Neutrophil (primary cell): ENCODE results near the gene DCUN1D5.

Source experiments
- H3K27ac ChIP-seq: fragments of 200-600 bp; sonication (generic); 2 replicates; pipeline ENCODE4 v1.5.1; 2016; ENCODE audit warnings: mild to moderate bottlenecking, moderate library complexity
- H3K27me3 ChIP-seq: fragments of 200-600 bp; sonication (generic); 2 replicates; pipeline ENCODE4 v1.6.0; 2016; ENCODE audit warnings: mild to moderate bottlenecking
- H3K36me3 ChIP-seq: fragments of 200-600 bp; sonication (generic); 2 replicates; pipeline ENCODE4 v1.5.1; 2017
- H3K4me1 ChIP-seq, 2 experiments: fragments of 200-600 bp in 1 of 2; sonication (generic) in 1 of 2; 1 replicate in 1 of 2; 2 replicates in 1 of 2; pipeline versions ENCODE4 v1.5.1 to v1.6.1; 2013 to 2016; ENCODE audit warnings: low read depth in 1 of 2, low read length in 1 of 2, mild to moderate bottlenecking in 1 of 2, moderate library complexity in 1 of 2; ENCODE audit not compliant: control insufficient read depth in 1 of 2, insufficient read depth in 1 of 2
- H3K4me3 ChIP-seq, 2 experiments: fragments of 200-600 bp in 1 of 2; sonication (generic) in 1 of 2; 1 replicate in 1 of 2; 2 replicates in 1 of 2; pipeline ENCODE4 v1.5.1; 2013 to 2016; ENCODE audit warnings: low read depth in 1 of 2, low read length in 1 of 2, mild to moderate bottlenecking in 1 of 2, moderate library complexity in 1 of 2
- H3K9me3 ChIP-seq: fragments of 200-600 bp; sonication (generic); 2 replicates; pipeline ENCODE4 v1.5.1; 2016
- TF ChIP-seq, protein P1 (sequence below): fragments of 200-600 bp; sonication (generic); IDR thresholded peaks from 2 replicates; pipeline ENCODE4 v1.5.1; 2016; ENCODE audit warnings: antibody characterized with exemption

DCUN1D5 gene

DNA sequence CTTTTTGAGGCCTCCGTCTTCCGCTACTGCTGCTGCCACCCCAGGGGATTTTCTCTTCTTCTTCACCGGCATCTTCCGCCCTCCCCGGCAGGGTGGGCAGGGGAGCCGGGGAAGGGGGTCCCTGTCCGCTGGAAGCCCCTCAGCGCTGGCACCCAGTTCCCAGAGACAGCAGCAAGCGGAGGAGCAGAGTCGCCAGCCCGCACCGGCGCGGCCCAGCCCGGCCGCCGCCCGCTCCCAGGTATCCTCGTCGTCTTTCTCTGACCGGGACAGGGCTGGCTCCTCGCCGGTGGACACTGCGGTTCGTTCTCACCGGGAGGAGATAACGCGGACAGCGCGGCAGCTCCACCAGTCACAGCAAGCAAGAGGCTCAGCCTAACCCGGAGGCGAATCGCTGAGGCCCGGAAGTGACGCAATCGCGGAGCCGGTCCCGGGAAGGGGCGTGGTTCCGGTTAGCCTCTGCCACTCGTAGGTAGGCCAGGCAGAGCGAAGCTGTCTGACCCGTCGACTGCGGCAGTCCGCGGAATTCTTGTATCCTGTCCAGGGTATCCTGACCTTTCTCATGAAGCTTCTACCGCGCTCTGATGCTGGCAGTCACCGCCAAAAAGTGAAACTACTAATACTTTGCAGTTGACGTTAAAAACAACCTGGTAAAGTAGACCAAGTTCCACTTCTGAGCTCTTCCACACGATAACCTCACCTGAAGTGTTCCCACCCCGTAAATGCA is at the start of gene DCUN1D5:
DCUN1D5 (minus strand) TSS at position 360 of the 724 bp plus-strand sequence; CDS start at position 72, 288 bp downstream.
- Histone ChIP-seq H3K4me1 (peaks cover 18 to 20% of the 10 kb centered on the region in 2 experiments), H3K36me3 (peaks cover 6% of the 10 kb centered on the region), H3K27ac (peak within 1 kb of the TSS; percentile 78), H3K4me3 (peak within 1 kb of the TSS; percentile 79 to 93), H3K9me3 (no peaks in the 10 kb centered on the region), H3K27me3 (peaks cover 42% of the 10 kb centered on the region)
- TF ChIP-seq, protein P1, sequence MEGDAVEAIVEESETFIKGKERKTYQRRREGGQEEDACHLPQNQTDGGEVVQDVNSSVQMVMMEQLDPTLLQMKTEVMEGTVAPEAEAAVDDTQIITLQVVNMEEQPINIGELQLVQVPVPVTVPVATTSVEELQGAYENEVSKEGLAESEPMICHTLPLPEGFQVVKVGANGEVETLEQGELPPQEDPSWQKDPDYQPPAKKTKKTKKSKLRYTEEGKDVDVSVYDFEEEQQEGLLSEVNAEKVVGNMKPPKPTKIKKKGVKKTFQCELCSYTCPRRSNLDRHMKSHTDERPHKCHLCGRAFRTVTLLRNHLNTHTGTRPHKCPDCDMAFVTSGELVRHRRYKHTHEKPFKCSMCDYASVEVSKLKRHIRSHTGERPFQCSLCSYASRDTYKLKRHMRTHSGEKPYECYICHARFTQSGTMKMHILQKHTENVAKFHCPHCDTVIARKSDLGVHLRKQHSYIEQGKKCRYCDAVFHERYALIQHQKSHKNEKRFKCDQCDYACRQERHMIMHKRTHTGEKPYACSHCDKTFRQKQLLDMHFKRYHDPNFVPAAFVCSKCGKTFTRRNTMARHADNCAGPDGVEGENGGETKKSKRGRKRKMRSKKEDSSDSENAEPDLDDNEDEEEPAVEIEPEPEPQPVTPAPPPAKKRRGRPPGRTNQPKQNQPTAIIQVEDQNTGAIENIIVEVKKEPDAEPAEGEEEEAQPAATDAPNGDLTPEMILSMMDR, result no peak

DNA sequence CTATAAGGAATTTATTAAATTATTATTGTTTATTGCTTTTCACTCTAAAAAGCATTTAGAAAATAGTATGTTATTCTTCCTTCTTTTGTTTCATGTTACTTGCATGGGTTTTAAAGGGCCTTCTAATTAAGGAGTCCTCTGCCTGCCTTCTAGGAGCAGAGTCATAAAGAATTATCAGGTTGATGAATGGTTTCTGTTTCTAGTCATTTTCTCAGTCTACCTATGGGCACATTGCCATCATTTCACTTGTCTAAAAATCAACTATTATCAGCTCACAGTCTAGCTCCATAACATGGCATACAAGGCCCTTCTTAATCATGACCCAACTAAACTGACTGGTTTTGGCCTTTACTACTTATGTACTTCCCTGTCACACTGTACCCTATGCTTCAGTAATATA is 33.5 kb upstream of the DCUN1D5 start:
- Histone ChIP-seq H3K36me3 (no peaks in the 10 kb centered on the region), H3K27me3 (no peaks in the 10 kb centered on the region), H3K4me1 (no peaks in the 10 kb centered on the region), H3K9me3 (no peaks in the 10 kb centered on the region), H3K27ac (no peak overlapping the region), H3K4me3 (no peak overlapping the region)
- TF ChIP-seq, protein P1, result no peak

DNA sequence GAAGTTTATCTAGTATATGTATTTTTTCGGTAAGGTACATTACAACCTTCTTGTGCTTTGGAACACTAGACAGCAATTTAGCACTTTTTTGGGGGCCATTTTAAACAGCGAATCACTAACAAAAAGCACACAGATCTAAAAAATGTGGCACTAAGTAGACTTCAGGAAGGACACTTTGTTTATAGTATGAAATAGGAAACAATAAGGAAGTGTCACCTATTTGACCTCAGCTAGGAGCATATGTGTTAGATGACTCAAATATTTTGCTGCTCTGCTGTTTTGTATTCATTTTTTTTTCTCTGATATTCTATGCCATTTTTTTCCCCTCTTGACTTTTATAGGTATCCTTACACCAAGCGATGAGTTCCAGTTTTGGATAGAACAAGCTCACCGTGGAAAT is 22.9 kb upstream of the DCUN1D5 start:
- H3K27me3 ChIP-seq, result peaks cover 31% of the 10 kb centered on the region
- no peaks in the 10 kb centered on the region for H3K4me1 ChIP-seq
- no peaks in the 10 kb centered on the region for H3K36me3 ChIP-seq
- TF ChIP-seq, protein P1, result no peak
- H3K9me3 ChIP-seq, result no peaks in the 10 kb centered on the region
- no peak overlapping the region for H3K4me3 ChIP-seq
- H3K27ac ChIP-seq, result no peak overlapping the region

DNA sequence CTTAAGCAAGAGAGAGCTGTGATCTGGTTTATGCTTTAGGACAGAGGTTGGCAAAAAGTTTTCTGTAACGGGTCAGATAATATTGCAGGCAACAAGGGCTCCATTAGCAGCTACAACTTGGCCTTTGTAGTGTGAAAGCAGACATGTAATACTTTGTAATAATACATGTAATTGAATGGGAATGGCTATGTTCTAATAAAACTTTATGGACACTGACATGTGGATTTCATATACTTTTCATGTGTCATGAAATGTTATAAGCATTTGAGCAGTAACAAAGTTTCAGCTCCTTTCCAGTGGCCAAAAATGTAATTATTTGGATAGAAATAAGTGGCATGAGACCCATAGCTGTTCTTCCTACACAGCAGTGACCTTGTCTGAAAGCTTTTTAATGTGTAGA is 20.4 kb upstream of the DCUN1D5 start:
- Histone ChIP-seq H3K4me1 (peaks cover 8 to 14% of the 10 kb centered on the region in 2 experiments), H3K36me3 (no peaks in the 10 kb centered on the region), H3K4me3 (no peak overlapping the region), H3K9me3 (no peaks in the 10 kb centered on the region), H3K27ac (no peak overlapping the region), H3K27me3 (peaks cover 37% of the 10 kb centered on the region)
- TF ChIP-seq, protein P1, result no peak

DNA sequence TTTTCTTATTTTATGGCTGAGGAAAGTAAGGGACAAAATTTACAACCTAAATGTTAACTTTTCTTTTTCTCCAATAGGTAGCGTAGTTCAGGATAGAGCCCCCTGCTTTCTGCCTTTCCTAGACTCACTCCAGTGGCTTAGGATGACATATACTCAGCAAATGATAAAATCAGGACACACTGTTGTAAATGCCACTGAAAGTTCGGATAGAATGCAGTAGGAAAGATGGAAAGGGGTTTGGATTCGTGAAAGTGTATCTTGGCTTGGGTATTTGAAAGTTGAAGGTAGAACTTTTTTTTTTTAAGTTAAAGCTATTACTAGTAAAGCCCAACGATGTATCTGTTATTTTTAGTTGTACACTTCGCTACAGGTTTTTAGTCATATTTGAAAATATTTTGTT is 19.4 kb upstream of the DCUN1D5 start:
- no peaks in the 10 kb centered on the region for H3K9me3 ChIP-seq
- peaks cover 47% of the 10 kb centered on the region for H3K27me3 ChIP-seq
- no peak overlapping the region for H3K27ac ChIP-seq
- peaks cover 8 to 14% of the 10 kb centered on the region in 2 experiments for H3K4me1 ChIP-seq
- TF ChIP-seq, protein P1, result no peak
- no peak overlapping the region for H3K4me3 ChIP-seq
- H3K36me3 ChIP-seq, result no peaks in the 10 kb centered on the region
